Neutrophil (primary cell): ENCODE results near the gene RNF41.
A peak's percentile ranks its signal among the peaks of the same experiment; 100 is the strongest.

Experiments used
- H3K27ac ChIP-seq: fragments of 200-600 bp; sonication (generic); 2 replicates; pipeline ENCODE4 v1.5.1; 2016; ENCODE audit warnings: mild to moderate bottlenecking, moderate library complexity
- H3K27me3 ChIP-seq: fragments of 200-600 bp; sonication (generic); 2 replicates; pipeline ENCODE4 v1.6.0; 2016; ENCODE audit warnings: mild to moderate bottlenecking
- H3K36me3 ChIP-seq: fragments of 200-600 bp; sonication (generic); 2 replicates; pipeline ENCODE4 v1.5.1; 2017
- H3K4me1 ChIP-seq, 2 experiments: fragments of 200-600 bp in 1 of 2; sonication (generic) in 1 of 2; 1 replicate in 1 of 2; 2 replicates in 1 of 2; pipeline versions ENCODE4 v1.5.1 to v1.6.1; 2013 to 2016; ENCODE audit warnings: low read depth in 1 of 2, low read length in 1 of 2, mild to moderate bottlenecking in 1 of 2, moderate library complexity in 1 of 2; ENCODE audit not compliant: control insufficient read depth in 1 of 2, insufficient read depth in 1 of 2
- H3K4me3 ChIP-seq, 2 experiments: fragments of 200-600 bp in 1 of 2; sonication (generic) in 1 of 2; 1 replicate in 1 of 2; 2 replicates in 1 of 2; pipeline ENCODE4 v1.5.1; 2013 to 2016; ENCODE audit warnings: low read depth in 1 of 2, low read length in 1 of 2, mild to moderate bottlenecking in 1 of 2, moderate library complexity in 1 of 2
- H3K9me3 ChIP-seq: fragments of 200-600 bp; sonication (generic); 2 replicates; pipeline ENCODE4 v1.5.1; 2016
- TF ChIP-seq, protein P1 (sequence below): fragments of 200-600 bp; sonication (generic); IDR thresholded peaks from 2 replicates; pipeline ENCODE4 v1.5.1; 2016; ENCODE audit warnings: antibody characterized with exemption

RNF41 gene

DNA sequence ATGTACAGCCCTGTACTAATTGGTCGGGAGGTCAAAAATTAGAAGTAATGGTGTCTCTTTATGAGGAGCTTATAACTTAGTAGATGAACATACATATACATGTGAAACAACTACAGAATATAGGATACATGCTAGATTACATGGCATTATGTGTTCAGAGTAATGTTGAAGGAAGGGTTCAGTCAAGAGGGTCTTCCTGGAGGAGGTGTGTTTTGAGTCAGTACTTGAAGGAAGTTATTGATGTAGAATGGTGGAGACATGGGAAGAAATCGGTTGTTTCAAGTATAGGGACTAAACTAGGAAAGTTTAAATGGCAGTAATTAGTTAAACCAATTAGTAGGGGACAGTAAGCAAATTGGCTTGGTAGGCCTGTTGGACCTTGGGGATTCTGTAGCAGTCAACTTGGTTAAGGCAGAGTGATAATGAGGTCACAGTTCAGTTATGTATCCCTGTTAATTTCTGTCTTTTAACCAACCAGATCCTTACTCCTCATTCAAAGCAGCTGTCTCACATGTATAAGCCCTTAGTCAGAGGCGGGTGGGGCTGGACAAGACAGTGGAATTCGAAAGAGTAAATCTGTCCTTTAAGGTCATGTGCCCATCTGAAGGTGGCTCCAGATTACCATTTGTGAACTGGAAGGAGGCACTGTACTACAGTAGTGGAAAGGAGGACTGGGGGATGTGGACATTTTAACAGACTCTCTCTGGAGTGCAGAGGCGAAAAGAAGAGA lies 39.9 kb upstream of the RNF41 start:
- Histone ChIP-seq H3K9me3 (no peaks in the 10 kb centered on the region), H3K27ac (no peak overlapping the region), H3K4me1 (peaks cover 25 to 29% of the 10 kb centered on the region in 2 experiments), H3K27me3 (no peaks in the 10 kb centered on the region), H3K36me3 (peaks cover 2% of the 10 kb centered on the region), H3K4me3 (no peak overlapping the region)
- TF ChIP-seq, protein P1, sequence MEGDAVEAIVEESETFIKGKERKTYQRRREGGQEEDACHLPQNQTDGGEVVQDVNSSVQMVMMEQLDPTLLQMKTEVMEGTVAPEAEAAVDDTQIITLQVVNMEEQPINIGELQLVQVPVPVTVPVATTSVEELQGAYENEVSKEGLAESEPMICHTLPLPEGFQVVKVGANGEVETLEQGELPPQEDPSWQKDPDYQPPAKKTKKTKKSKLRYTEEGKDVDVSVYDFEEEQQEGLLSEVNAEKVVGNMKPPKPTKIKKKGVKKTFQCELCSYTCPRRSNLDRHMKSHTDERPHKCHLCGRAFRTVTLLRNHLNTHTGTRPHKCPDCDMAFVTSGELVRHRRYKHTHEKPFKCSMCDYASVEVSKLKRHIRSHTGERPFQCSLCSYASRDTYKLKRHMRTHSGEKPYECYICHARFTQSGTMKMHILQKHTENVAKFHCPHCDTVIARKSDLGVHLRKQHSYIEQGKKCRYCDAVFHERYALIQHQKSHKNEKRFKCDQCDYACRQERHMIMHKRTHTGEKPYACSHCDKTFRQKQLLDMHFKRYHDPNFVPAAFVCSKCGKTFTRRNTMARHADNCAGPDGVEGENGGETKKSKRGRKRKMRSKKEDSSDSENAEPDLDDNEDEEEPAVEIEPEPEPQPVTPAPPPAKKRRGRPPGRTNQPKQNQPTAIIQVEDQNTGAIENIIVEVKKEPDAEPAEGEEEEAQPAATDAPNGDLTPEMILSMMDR, result no peak

DNA sequence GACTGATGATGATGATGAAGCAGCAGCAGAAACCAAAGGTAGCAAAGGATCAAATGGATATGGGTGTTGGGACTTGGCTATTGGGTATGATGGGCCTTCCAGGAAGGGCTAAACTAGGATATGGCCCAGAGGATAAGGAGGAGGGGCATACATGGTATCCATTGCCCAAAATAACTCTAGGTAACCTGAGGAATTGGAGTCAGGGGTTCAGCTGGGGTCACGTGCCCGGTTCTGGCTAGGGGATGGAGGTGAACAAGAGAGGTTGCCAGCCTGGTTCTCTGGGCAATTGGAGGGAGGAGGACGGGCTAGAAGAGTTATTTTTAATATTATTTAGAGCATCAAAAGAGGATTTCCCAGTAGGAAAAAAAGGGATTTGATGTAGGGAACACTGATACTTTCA lies 39.2 kb upstream of the RNF41 start:
- no peaks in the 10 kb centered on the region for H3K27me3 ChIP-seq
- H3K9me3 ChIP-seq, result no peaks in the 10 kb centered on the region
- H3K36me3 ChIP-seq, result peaks cover 4% of the 10 kb centered on the region
- TF ChIP-seq, protein P1, result no peak
- H3K4me1 ChIP-seq, result peaks cover 19 to 22% of the 10 kb centered on the region in 2 experiments
- H3K27ac ChIP-seq, result no peak overlapping the region
- no peak overlapping the region for H3K4me3 ChIP-seq

DNA sequence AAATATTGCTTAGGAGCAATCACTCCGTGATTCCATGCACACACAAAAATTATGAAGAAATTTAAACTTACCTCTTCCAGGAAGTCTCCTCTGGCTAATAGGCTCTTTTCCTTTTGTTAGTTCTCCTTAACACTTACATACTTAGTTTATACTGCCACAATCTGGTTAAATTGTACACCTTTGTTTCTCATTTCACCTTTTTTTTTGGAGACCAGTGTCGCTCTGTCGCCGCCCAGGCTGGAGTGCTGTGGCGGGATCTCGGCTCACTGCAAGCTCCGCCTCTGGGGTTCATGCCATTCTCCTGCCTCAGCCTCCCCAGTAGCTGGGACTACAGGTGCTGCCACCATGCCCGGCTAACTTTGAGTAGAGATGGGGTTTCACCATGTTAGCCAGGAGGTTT lies 38.7 kb upstream of the RNF41 start:
- peaks cover 9% of the 10 kb centered on the region for H3K36me3 ChIP-seq
- H3K4me3 ChIP-seq, result no peak overlapping the region
- H3K27ac ChIP-seq, result no peak overlapping the region
- H3K27me3 ChIP-seq, result no peaks in the 10 kb centered on the region
- no peaks in the 10 kb centered on the region for H3K9me3 ChIP-seq
- TF ChIP-seq, protein P1, result no peak
- H3K4me1 ChIP-seq, result peaks cover 15 to 19% of the 10 kb centered on the region in 2 experiments

DNA sequence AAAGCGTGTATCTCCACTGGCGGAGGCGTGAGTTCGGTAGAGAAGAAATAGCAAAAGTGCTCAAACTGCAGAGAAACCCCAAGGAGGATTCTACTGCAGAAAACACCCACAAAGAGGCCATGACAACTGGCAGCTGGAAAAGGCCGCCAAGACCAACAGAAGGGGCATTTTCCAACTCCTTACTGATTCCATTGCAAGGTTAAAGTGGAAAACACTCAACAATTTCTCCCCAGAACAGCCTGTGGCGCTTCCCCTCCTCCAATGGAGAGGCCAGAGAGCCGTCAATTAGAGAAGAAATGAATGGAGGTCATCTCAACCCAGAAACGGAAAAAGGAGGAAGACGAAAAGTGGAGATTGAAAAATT lies 37.1 kb upstream of the RNF41 start:
- Histone ChIP-seq H3K4me3 (peak overlapping the region; percentile 73 to 96), H3K9me3 (no peaks in the 10 kb centered on the region), H3K36me3 (peaks cover 25% of the 10 kb centered on the region), H3K4me1 (peaks cover 15 to 19% of the 10 kb centered on the region in 2 experiments), H3K27ac (peak overlapping the region; percentile 68), H3K27me3 (no peaks in the 10 kb centered on the region)
- TF ChIP-seq, protein P1, result no peak

DNA sequence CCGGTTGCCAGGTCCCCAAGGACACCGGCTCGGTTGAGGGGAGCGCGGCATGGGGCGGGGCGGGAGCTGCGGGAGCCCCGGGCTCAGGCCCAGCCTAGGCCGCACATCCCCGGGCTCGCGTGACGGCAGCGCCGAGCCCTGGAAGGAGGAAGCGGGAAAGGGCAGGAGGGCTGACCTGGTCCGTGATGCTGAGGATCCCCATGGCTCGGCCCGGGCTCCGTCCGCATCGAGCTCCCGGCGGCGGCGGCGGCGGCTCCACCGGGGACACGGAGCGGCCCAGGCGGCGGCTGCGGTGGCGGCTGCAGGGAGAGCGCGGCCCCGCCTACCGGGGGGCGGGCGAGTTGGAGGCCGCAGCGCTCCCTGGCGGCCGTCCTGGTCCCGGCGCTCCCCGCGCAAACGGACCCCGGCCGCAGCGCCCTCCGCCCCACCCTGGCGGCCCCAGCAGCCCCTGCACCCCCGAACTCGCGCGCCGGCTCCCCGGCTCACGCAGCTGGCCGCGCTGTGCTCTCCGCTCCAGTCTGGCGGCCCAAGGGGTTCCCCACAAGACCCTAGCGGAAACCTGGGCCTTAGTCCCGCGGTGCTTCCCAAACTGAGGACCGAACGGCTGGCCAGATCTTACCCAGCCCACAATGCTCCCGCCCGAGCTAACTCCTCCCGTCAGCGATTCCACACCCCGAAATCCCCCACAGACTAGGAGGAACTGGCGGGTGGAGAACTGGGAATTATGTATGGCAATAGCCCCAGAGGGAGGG lies 36.5 kb upstream of the RNF41 start, which contains the start of gene ANKRD52:
ANKRD52 (minus strand) TSS at position 317 of the 752 bp plus-strand sequence; CDS start at position 202, 115 bp downstream.
- Histone ChIP-seq H3K9me3 (no peaks in the 10 kb centered on the region), H3K27ac (peak within 1 kb of the TSS; percentile 68), H3K4me1 (peaks cover 15 to 19% of the 10 kb centered on the region in 2 experiments), H3K27me3 (no peaks in the 10 kb centered on the region), H3K36me3 (peaks cover 30% of the 10 kb centered on the region), H3K4me3 (peak within 1 kb of the TSS; percentile 73 to 96)
- TF ChIP-seq, protein P1, result peak; percentile 90
